ENCODE results near the gene TTC9B. TPM values are rescaled to one million over a fixed set of nuclear protein-coding genes. Genes with fewer than 3 reads are reported as not detected.

TTC9B gene
- polyA plus RNA-seq, 2 of the 4 experiments (the other 2 are of a cell fraction), result not detected

- DNase-seq (ENCODE audit: low read depth in 1 of 2, low spot score in 1 of 2) (no peak), ATAC-seq (no peak), FAIRE-seq (no peak)
- H3K27ac ChIP-seq, result no peak overlapping the region
- POLR2A ChIA-PET, result no interaction called here
- peaks cover 28% of the 10 kb centered on the region for H3K4me1 ChIP-seq
- no peak overlapping the region for H3K4me3 ChIP-seq
- CTCF ChIA-PET, result interaction anchor here (1.0 to 8.0 kb wide), 5 partner anchors 11 to 227 kb away, joined by 3 to 149 read pairs (median 3); no protein-coding TSS in a partner anchor
- WGBS (ENCODE audit: missing lambda C conversion rate), result 91% methylated on average over 16 of the region's 22 CpGs
- no peaks in the 10 kb centered on the region for H3K9me3 ChIP-seq
- TF ChIP-seq PHF8 (IDR thresholded peaks at IDR 0.05; ENCODE audit: borderline replicate concordance, low read depth), result no peak
- no peak for TF ChIP-seq HEYL (CRISPR knock-in tag; IDR thresholded peaks at IDR 0.05)
- TF ChIP-seq POLR2A (IDR thresholded peaks at IDR 0.05; ENCODE audit: low read length), result no peak
- no peak for TF ChIP-seq BCL3 (IDR thresholded peaks at IDR 0.05)
- TF ChIP-seq ZSCAN20 (CRISPR knock-in tag; IDR thresholded peaks at IDR 0.05), result no peak
- no peak for TF ChIP-seq KDM1A (IDR thresholded peaks at IDR 0.05; ENCODE audit: low read depth)
- no peak for TF ChIP-seq HOXB13 (CRISPR knock-in tag; IDR thresholded peaks at IDR 0.05; ENCODE audit: low read depth)
- no peak for TF ChIP-seq RFX5 (IDR thresholded peaks at IDR 0.05)
- no peak for TF ChIP-seq CBX8 (IDR thresholded peaks at IDR 0.05)
- TF ChIP-seq E2F6 (IDR thresholded peaks at IDR 0.05; ENCODE audit: borderline replicate concordance, low read depth), result no peak
- no peak for TF ChIP-seq HMGXB4 (CRISPR knock-in tag; IDR thresholded peaks at IDR 0.05; ENCODE audit: borderline replicate concordance)
- no peak overlapping the region for H3K4me2 ChIP-seq
Measured at GRCh38 chr19:40214936-40215335, 3.2 kb downstream of the TTC9B start.

GRCh38 chr19:40213882-40214570 lies 4.2 kb downstream of the TTC9B start:
- DNase-seq (ENCODE audit: low read depth in 1 of 2, low spot score in 1 of 2) (no peak), FAIRE-seq (peak; percentile 70), ATAC-seq (no peak)
- Histone ChIP-seq H3K4me1 (peaks cover 19% of the 10 kb centered on the region), H3K4me2 (no peak overlapping the region), H3K27ac (no peak overlapping the region), H3K9me3 (no peaks in the 10 kb centered on the region), H3K4me3 (no peak overlapping the region)
- TF ChIP-seq SMC3 (IDR thresholded peaks at IDR 0.05), result no peak
- no peak for TF ChIP-seq RARB (CRISPR knock-in tag; IDR thresholded peaks at IDR 0.05)
- TF ChIP-seq CTCF (IDR thresholded peaks at IDR 0.05), result no peak
- no peak for TF ChIP-seq MAZ (IDR thresholded peaks at IDR 0.05; ENCODE audit: borderline replicate concordance, low read depth, low read length)
- no peak for TF ChIP-seq NFE2L2 (conservative IDR thresholded peaks at IDR 0.05; ENCODE audit: low read length)
- TF ChIP-seq JUN (IDR thresholded peaks at IDR 0.05), result no peak
- no peak for TF ChIP-seq POLR2AphosphoS2 (conservative IDR thresholded peaks at IDR 0.05; ENCODE audit: low read length)
- no peak for TF ChIP-seq HDAC2 (IDR thresholded peaks at IDR 0.05)
- TF ChIP-seq CBX2 (IDR thresholded peaks at IDR 0.05; ENCODE audit: borderline replicate concordance, low read depth), result no peak
- no peak for TF ChIP-seq KDM5A (IDR thresholded peaks at IDR 0.05)
- no peak for TF ChIP-seq E2F6 (IDR thresholded peaks at IDR 0.05; ENCODE audit: borderline replicate concordance, low read depth)
- no peak for TF ChIP-seq HEYL (CRISPR knock-in tag; IDR thresholded peaks at IDR 0.05)
- no peak for TF ChIP-seq HMGXB4 (CRISPR knock-in tag; IDR thresholded peaks at IDR 0.05; ENCODE audit: borderline replicate concordance)
- TF ChIP-seq CHD4 (IDR thresholded peaks at IDR 0.05; ENCODE audit: borderline replicate concordance), result no peak
- TF ChIP-seq ESRRA (IDR thresholded peaks at IDR 0.05; ENCODE audit: borderline replicate concordance, low read length), result no peak
- no peak for TF ChIP-seq HES2 (IDR thresholded peaks at IDR 0.05)
- TF ChIP-seq HOXB13 (CRISPR knock-in tag; IDR thresholded peaks at IDR 0.05; ENCODE audit: low read depth), result no peak
- TF ChIP-seq TFCP2L1 (CRISPR knock-in tag; IDR thresholded peaks at IDR 0.05), result no peak
- no peak for TF ChIP-seq KDM1A (IDR thresholded peaks at IDR 0.05; ENCODE audit: low read depth)
- WGBS (ENCODE audit: missing lambda C conversion rate), result 92% methylated on average over 45 of the region's 50 CpGs
- POLR2A ChIA-PET, result no interaction called here
- CTCF ChIA-PET, result interaction anchor here (0.5 to 8.0 kb wide), 6 partner anchors 11 to 1668 kb away, joined by 3 to 149 read pairs (median 3); no protein-coding TSS in a partner anchor

All from A549 (cell line).